Measurements from ENCODE around the gene GOLGA6C. TPM values are rescaled to one million over a fixed set of nuclear protein-coding genes. Genes with fewer than 3 reads are reported as not detected.
"Not testable (repeated sequence)": the region's sequence is repeated elsewhere in the genome, so short reads cannot be mapped to it uniquely, and the experiment has no call there.

Gene GOLGA6C
- total RNA-seq (2013; cell fraction: nucleolus; rRNA removed), result not detected in 2 replicates
- total RNA-seq (2014; rRNA removed) (not detected in 2 replicates), total RNA-seq (2014; rRNA removed; fragmentation: Illumina TruSeq; extraction: Trizol) (not detected in 2 replicates), total RNA-seq (2021) (not detected in 2 replicates), polyA plus RNA-seq (2011; rRNA removed) (not detected in 2 replicates), polyA plus RNA-seq (2014; fragmentation: Illumina TruSeq; extraction: Trizol) (not detected in 2 replicates), polyA plus RNA-seq (2014; fragmentation: Nextera tagmentation; extraction: Ambion mirVana) (not detected), polyA plus RNA-seq (2014; rRNA removed) (not detected in 2 replicates), polyA plus RNA-seq (2016; fragmentation: Nextera tagmentation; extraction: Ambion mirVana) (not detected), polyA minus RNA-seq (2011; rRNA and poly(A)+ RNA removed) (not detected in 2 replicates), Bru-seq, nascent RNA (not detected), BruChase-seq, experiment 1, labeled RNA remaining after a 6-hour chase (percentile 12 among the genes with signal in this experiment), BruChase-seq, experiment 2, labeled RNA remaining after a 2-hour chase (percentile 7 among the genes with signal in this experiment)
- not detected for polyA plus RNA-seq (2011; ENCODE audit: low read depth)
- polyA plus RNA-seq (2011; cell fraction: cytosol; rRNA removed), result 0.03 TPM in 1 of 2 replicates, not detected in the other
- polyA plus RNA-seq (2011; cell fraction: nucleus; rRNA removed), result not detected in 2 replicates
- polyA plus RNA-seq (2012), result 0.08 TPM in 1 of 2 replicates, not detected in the other
- not detected in 2 replicates for polyA minus RNA-seq (2011; cell fraction: cytosol; rRNA and poly(A)+ RNA removed)
- polyA minus RNA-seq (2011; cell fraction: nucleus; rRNA and poly(A)+ RNA removed), result not detected in 2 replicates
- long read RNA-seq, experiment 1, result 0 reads
- long read RNA-seq, experiment 2, result 0 reads

GRCh38 chr15:75258034-75258433, at the start of gene GOLGA6C:
TSS of gene GOLGA6C (plus strand) at chr15:75258334. CDS start at chr15:75258599, 265 bp downstream.
- H3K9ac ChIP-seq (ENCODE audit: control insufficient read depth, insufficient read depth, low read length); CTCF ChIA-PET; ATAC-seq; POLR2A ChIA-PET; intact Hi-C loops (cut with micrococcal nuclease; ENCODE audit: unreplicated experiment); H3K4me2 ChIP-seq (ENCODE audit: control insufficient read depth, insufficient read depth); H3K27ac ChIP-seq (ENCODE audit: control insufficient read depth, insufficient read depth); H3K4me3 ChIP-seq; BruUV-seq (replicated peaks); in situ Hi-C loops (cut with MboI); H3K27me3 ChIP-seq (replicated peaks in 1 of 2; ENCODE audit: control insufficient read depth in 2 of 2, insufficient read depth in 2 of 2, low read length in 1 of 2); FAIRE-seq; SMC1A ChIA-PET (ENCODE audit: uncharacterized antibody, unreplicated experiment); H4K20me1 ChIP-seq (ENCODE audit: control insufficient read depth, insufficient read depth); H2AFZ ChIP-seq (ENCODE audit: control insufficient read depth, low read depth, low read length); H3K4me1 ChIP-seq (ENCODE audit: control insufficient read depth, insufficient read depth, low read length); H3K79me2 ChIP-seq (ENCODE audit: control insufficient read depth, insufficient read depth, low read length); DNase-seq (ENCODE audit: low read depth, low spot score); H3K9me3 ChIP-seq (replicated peaks; ENCODE audit: control insufficient read depth, insufficient read depth, low read length); H3K36me3 ChIP-seq (ENCODE audit: control insufficient read depth in 2 of 2, insufficient read depth in 2 of 2, low read length in 1 of 2); RAD21 ChIA-PET (ENCODE audit: unreplicated experiment): not testable (repeated sequence)
- no CpG with 5 or more reads among the region's 2 CpGs for WGBS (ENCODE audit: insufficient coverage, insufficient replicate concordance, low lambda C conversion rate, missing lambda C conversion rate)

- ChIA-PET POLR2A (interaction anchor here (0.9 to 1.9 kb wide), 5 partner anchors 8 to 185 kb away, joined by 3 to 6 read pairs (median 3); partner anchors contain the start of gene PPCDC), RAD21 (ENCODE audit: unreplicated experiment) (interaction anchor here (0.8 to 3.0 kb wide), 6 partner anchors 11 to 179 kb away, joined by 3 to 13 read pairs (median 3); no protein-coding TSS in a partner anchor), CTCF (interaction anchor here (0.8 to 7.5 kb wide), 6 partner anchors 8 to 594 kb away, joined by 3 to 95 read pairs (median 3); partner anchors contain the start of gene PPCDC), SMC1A (ENCODE audit: uncharacterized antibody, unreplicated experiment) (interaction anchor here (0.8 to 1.5 kb wide), 6 partner anchors 11 to 177 kb away, joined by 3 to 6 read pairs (median 4); no protein-coding TSS in a partner anchor)
- Histone ChIP-seq H3K36me3 (ENCODE audit: control insufficient read depth in 2 of 2, insufficient read depth in 2 of 2, low read length in 1 of 2) (peaks cover 69 to 72% of the 10 kb centered on the region in 2 experiments), H3K9ac (ENCODE audit: control insufficient read depth, insufficient read depth, low read length) (peak overlapping the region; percentile 44; the same call in 1 of the 2 replicates), H3K4me2 (ENCODE audit: control insufficient read depth, insufficient read depth) (peak overlapping the region; percentile 64), H3K79me2 (ENCODE audit: control insufficient read depth, insufficient read depth, low read length) (peaks cover 92% of the 10 kb centered on the region), H3K27me3 (replicated peaks in 1 of 2; ENCODE audit: control insufficient read depth in 2 of 2, insufficient read depth in 2 of 2, low read length in 1 of 2) (no peaks in the 10 kb centered on the region), H3K9me3 (replicated peaks; ENCODE audit: control insufficient read depth, insufficient read depth, low read length) (no peaks in the 10 kb centered on the region), H3K4me1 (ENCODE audit: control insufficient read depth, insufficient read depth, low read length) (peaks cover 19% of the 10 kb centered on the region), H4K20me1 (ENCODE audit: control insufficient read depth, insufficient read depth) (peaks cover 77% of the 10 kb centered on the region), H3K4me3 (peak overlapping the region; percentile 60), H2AFZ (ENCODE audit: control insufficient read depth, low read depth, low read length) (no peak overlapping the region), H3K27ac (ENCODE audit: control insufficient read depth, insufficient read depth) (no peak overlapping the region)
- ATAC-seq, result no peak
- 94% methylated on average over 32 of the region's 32 CpGs for WGBS (ENCODE audit: insufficient coverage, insufficient replicate concordance, low lambda C conversion rate, missing lambda C conversion rate)
- in situ Hi-C loops (cut with MboI), result no loop called here
- no peak for FAIRE-seq
- DNase-seq (ENCODE audit: low read depth, low spot score), result no peak
- intact Hi-C loops (cut with micrococcal nuclease; ENCODE audit: unreplicated experiment), result no loop called here
- BruUV-seq (replicated peaks), result no TSS peak
- TF ChIP-seq PAX8 (IDR thresholded peaks at IDR 0.05), result no peak
- no peak for TF ChIP-seq BCLAF1 (IDR thresholded peaks at IDR 0.05)
- peak; percentile 73 for TF ChIP-seq POLR2A (IDR thresholded peaks at IDR 0.05; ENCODE audit: low read depth, low read length)
- peak; percentile 17; the same call in 1 of the 2 replicates for TF ChIP-seq POLR2AphosphoS5 (IDR thresholded peaks at IDR 0.05; ENCODE audit: low read length)
- no peak for TF ChIP-seq NFYA (IDR thresholded peaks at IDR 0.05; ENCODE audit: borderline replicate concordance, low read depth, low read length)
- TF ChIP-seq CHD2 (IDR thresholded peaks at IDR 0.05; ENCODE audit: borderline replicate concordance, low read depth, low read length), result no peak
- no peak for TF ChIP-seq GABPA (IDR thresholded peaks at IDR 0.05; ENCODE audit: low read depth)
- no peak for TF ChIP-seq SREBF1 (IDR thresholded peaks at IDR 0.05; ENCODE audit: low read length)
- no peak for TF ChIP-seq ZZZ3 (IDR thresholded peaks at IDR 0.05; ENCODE audit: control insufficient read depth, insufficient read length, low read depth)
Observed at GRCh38 chr15:75208501-75209288, 49.4 kb upstream of the GOLGA6C start.
